ENCODE measurements around the gene ST3GAL3. TPM values are rescaled to one million over a fixed set of nuclear protein-coding genes. Genes with fewer than 3 reads are reported as not detected.
A peak's percentile ranks its signal among the peaks of the same experiment; 100 is the strongest.

Gene ST3GAL3, protein sequence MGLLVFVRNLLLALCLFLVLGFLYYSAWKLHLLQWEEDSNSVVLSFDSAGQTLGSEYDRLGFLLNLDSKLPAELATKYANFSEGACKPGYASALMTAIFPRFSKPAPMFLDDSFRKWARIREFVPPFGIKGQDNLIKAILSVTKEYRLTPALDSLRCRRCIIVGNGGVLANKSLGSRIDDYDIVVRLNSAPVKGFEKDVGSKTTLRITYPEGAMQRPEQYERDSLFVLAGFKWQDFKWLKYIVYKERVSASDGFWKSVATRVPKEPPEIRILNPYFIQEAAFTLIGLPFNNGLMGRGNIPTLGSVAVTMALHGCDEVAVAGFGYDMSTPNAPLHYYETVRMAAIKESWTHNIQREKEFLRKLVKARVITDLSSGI
- 16.9 TPM for polyA plus RNA-seq (2012; ENCODE audit: insufficient read depth, insufficient read length, low read depth)

DNA sequence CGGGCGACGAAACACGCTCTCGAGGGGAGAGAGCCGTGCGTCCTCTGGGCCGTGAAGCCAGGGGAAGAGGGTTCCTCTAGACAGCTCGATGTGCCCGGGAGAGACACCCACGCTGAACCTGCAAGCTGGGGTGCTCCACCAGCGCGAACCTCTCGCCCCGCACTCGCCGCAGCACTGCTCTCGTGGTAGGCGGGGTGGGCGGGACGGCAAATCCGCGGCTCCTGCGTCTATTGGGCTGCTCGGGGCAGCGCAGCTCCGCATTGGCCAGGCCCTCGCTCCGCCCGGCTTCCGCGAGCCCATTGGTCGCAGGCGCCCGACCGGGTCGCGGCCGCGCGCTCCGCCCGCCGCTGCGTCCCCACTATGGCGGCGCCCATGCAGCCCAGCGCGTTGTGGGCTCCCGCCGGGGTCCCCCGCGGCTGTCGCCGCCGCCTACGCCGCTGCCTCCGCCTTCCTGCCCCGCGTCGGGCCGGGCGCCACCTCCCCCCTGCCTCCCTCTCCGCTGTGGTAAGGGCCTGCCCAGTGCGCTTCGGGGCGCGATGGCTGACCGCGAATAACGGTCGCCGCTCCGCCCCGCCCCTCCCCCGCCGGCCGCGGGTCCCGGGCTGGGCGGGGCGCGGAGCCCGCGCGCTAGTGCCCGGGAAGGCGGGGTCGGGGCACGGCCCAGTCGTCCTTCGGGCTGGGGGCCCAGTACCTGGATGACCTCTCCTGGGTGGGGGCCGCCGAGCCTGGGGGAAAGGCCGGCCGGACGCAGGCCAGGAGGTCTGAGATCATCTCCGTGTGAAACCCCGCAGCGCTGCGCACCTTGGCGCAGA lies at the start of gene ST3GAL3:
Gene ST3GAL3 (plus strand): TSS at position 347 of the 812 bp plus-strand sequence. CDS start 28,727 bp downstream, outside the sequence.
- Histone ChIP-seq H3K36me3 (peaks cover 4% of the 10 kb centered on the region; the same call in 1 of the 2 replicates), H3K27me3 (no peaks in the 10 kb centered on the region), H3K4me3 (ENCODE audit: low read depth, low read length) (peak within 1 kb of the TSS; percentile 78), H3K4me1 (no peaks in the 10 kb centered on the region), H3K9me3 (no peaks in the 10 kb centered on the region)
- no peak for TF ChIP-seq CTCF (IDR thresholded peaks at IDR 0.05; ENCODE audit: low read depth, low read length)
- peak; percentile 90 for DNase-seq

- no peak overlapping the region for H3K4me3 ChIP-seq (ENCODE audit: low read depth, low read length)
- peaks cover 18% of the 10 kb centered on the region for H3K36me3 ChIP-seq
These were observed 47.8 kb upstream of the ST3GAL3 start for GRCh38 chr1:43659212-43660166.

DNA sequence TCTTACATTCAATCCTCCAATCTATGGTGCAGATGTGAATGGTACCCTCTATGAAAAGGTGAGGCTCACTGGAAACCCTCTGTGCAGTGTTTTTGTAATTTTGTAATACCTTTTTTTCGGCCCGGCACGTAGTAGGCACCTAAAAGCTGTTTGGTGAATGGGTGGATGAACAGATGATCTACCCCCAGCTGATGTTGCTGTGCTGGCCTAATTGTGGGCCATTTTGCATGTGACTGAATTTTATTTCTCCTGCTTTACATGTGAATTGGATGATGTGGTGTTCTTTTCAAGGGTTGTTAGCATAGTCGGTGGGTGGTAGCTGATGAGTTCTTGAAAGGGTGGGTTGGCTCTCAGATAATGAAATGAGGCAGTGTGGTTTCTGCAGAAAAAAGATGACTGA lies 47.0 kb upstream of the ST3GAL3 start:
- no peak for DNase-seq
- no peaks in the 10 kb centered on the region for H3K4me1 ChIP-seq
- peaks cover 14% of the 10 kb centered on the region for H3K36me3 ChIP-seq
- TF ChIP-seq CTCF (IDR thresholded peaks at IDR 0.05; ENCODE audit: low read depth, low read length): no peak
- H3K4me3 ChIP-seq (ENCODE audit: low read depth, low read length): no peak overlapping the region
- H3K9me3 ChIP-seq: no peaks in the 10 kb centered on the region
- H3K27me3 ChIP-seq: no peaks in the 10 kb centered on the region

More at GRCh38 chr1:43659212-43660166, 47.8 kb upstream of the ST3GAL3 start:
- Histone ChIP-seq H3K9me3 (no peaks in the 10 kb centered on the region), H3K4me1 (no peaks in the 10 kb centered on the region), H3K27me3 (no peaks in the 10 kb centered on the region)
- no peak for TF ChIP-seq CTCF (IDR thresholded peaks at IDR 0.05; ENCODE audit: low read depth, low read length)
- no peak for DNase-seq

DNA sequence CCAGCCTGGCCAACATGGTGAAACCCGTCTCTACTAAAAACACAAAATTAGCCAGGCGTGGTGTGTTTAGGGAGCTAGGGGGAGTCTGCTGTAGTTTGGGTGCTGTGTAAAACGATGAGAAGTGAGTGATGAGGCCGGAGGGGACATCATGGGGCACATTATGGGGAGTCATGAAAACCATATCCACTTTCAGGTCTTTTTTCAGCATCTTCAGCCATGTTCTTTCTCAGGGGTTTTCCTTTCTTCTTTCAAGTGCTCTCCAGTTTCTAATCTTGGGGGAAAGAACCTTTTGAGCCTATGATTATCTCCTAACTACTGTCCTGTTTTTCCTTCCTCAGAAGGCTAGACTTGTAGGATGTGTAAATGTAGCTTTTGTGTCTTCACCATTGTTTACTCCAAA lies 43.0 kb upstream of the ST3GAL3 start:
- H3K4me1 ChIP-seq: no peaks in the 10 kb centered on the region
- TF ChIP-seq CTCF (IDR thresholded peaks at IDR 0.05; ENCODE audit: low read depth, low read length): no peak
- peaks cover 13% of the 10 kb centered on the region for H3K36me3 ChIP-seq
- H3K9me3 ChIP-seq: no peaks in the 10 kb centered on the region
- H3K4me3 ChIP-seq (ENCODE audit: low read depth, low read length): no peak overlapping the region
- no peak for DNase-seq
- no peaks in the 10 kb centered on the region for H3K27me3 ChIP-seq

GRCh38 chr1:43666608-43667007 lies 40.7 kb upstream of the ST3GAL3 start:
- Histone ChIP-seq H3K36me3 (peaks cover 13% of the 10 kb centered on the region), H3K4me1 (no peaks in the 10 kb centered on the region), H3K27me3 (no peaks in the 10 kb centered on the region), H3K9me3 (no peaks in the 10 kb centered on the region), H3K4me3 (ENCODE audit: low read depth, low read length) (no peak overlapping the region)
- TF ChIP-seq CTCF (IDR thresholded peaks at IDR 0.05; ENCODE audit: low read depth, low read length): no peak
- no peak for DNase-seq

Data from BE2C (cell line).